ENCODE measurements around the gene KCTD10. TPM values are rescaled to one million over a fixed set of nuclear protein-coding genes. Genes with fewer than 3 reads are reported as not detected.

The KCTD10 gene
- total and polyA plus RNA-seq, 2 of the 13 experiments (the other 11 are each of a cell fraction or from before 2014, with no cell fraction given): 6.9 to 25.4 TPM

DNA sequence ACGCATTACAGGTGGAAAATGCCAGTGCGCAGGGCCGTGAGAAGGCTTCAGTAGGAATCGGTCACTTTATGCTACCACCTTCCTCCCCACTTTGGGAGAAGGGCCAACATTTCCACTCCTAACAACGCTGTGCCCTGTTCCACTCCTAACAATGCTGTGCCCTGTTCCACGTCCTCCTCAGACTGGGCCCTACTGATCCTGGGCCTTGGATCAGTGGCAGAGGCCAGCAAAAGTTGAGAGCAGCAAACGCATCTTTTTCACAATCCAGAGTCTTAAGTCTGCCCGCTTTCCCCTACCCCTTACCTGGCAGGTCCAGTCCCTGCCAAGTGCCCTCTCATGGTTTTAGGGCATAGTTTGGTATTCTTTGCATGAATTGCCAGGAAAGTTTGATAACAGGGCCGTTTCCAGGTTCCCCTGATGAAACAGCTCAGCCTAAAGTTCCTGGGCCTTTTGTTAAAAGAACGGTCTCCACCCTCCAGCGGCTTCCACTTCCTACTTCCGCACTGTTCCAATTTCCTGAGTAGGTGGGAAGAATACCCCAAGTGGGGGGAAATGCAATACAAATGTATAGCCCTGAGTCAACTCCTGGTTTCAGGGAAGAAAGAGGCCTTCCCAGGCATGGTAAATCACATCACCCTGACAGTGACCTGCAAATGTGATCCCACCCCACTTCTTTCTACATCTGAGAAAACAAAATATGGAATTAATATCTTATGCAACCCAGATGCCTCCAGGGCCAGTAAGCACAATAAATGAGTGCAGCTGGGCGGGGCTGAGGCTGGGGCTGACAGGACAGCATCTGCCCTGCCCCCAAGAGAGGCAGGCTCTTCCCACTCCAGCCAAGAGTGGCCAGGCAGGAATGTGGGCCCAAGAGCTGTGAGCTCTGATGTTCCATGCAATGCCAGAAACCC is 15.0 kb downstream of the KCTD10 start (continued):
- TF ChIP-seq, protein P1, sequence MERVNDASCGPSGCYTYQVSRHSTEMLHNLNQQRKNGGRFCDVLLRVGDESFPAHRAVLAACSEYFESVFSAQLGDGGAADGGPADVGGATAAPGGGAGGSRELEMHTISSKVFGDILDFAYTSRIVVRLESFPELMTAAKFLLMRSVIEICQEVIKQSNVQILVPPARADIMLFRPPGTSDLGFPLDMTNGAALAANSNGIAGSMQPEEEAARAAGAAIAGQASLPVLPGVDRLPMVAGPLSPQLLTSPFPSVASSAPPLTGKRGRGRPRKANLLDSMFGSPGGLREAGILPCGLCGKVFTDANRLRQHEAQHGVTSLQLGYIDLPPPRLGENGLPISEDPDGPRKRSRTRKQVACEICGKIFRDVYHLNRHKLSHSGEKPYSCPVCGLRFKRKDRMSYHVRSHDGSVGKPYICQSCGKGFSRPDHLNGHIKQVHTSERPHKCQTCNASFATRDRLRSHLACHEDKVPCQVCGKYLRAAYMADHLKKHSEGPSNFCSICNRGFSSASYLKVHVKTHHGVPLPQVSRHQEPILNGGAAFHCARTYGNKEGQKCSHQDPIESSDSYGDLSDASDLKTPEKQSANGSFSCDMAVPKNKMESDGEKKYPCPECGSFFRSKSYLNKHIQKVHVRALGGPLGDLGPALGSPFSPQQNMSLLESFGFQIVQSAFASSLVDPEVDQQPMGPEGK (CRISPR knock-in tag; IDR thresholded peaks at IDR 0.05): peak; percentile 45; the same call in 1 of the 2 replicates
- TF ChIP-seq ZBTB33 (CRISPR knock-in tag; IDR thresholded peaks at IDR 0.05): no peak
- TF ChIP-seq, protein P2, sequence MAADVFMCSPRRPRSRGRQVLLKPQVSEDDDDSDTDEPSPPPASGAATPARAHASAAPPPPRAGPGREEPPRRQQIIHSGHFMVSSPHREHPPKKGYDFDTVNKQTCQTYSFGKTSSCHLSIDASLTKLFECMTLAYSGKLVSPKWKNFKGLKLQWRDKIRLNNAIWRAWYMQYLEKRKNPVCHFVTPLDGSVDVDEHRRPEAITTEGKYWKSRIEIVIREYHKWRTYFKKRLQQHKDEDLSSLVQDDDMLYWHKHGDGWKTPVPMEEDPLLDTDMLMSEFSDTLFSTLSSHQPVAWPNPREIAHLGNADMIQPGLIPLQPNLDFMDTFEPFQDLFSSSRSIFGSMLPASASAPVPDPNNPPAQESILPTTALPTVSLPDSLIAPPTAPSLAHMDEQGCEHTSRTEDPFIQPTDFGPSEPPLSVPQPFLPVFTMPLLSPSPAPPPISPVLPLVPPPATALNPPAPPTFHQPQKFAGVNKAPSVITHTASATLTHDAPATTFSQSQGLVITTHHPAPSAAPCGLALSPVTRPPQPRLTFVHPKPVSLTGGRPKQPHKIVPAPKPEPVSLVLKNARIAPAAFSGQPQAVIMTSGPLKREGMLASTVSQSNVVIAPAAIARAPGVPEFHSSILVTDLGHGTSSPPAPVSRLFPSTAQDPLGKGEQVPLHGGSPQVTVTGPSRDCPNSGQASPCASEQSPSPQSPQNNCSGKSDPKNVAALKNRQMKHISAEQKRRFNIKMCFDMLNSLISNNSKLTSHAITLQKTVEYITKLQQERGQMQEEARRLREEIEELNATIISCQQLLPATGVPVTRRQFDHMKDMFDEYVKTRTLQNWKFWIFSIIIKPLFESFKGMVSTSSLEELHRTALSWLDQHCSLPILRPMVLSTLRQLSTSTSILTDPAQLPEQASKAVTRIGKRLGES (CRISPR knock-in tag; IDR thresholded peaks at IDR 0.05; ENCODE audit: borderline replicate concordance): no peak

Measured in HepG2 (cell line).